ENCODE results near the gene C1orf116.
A peak's percentile ranks its signal among the peaks of the same experiment; 100 is the strongest.

C1orf116 gene

GRCh38 chr1:207022996-207023679, 9.4 kb downstream of the C1orf116 start:
- H3K27ac ChIP-seq (replicated peaks), result no peak overlapping the region
- H3K27me3 ChIP-seq (ENCODE audit: insufficient read depth, poor library complexity, severe bottlenecking), result no peaks in the 10 kb centered on the region
- TF ChIP-seq POLR2AphosphoS5 (IDR thresholded peaks at IDR 0.05; ENCODE audit: low read depth) (no peak), SPI1 (IDR thresholded peaks at IDR 0.05; ENCODE audit: borderline replicate concordance, low read depth) (no peak), GABPA (IDR thresholded peaks at IDR 0.05; ENCODE audit: low read depth) (no peak)
- TF ChIP-seq, protein P1, sequence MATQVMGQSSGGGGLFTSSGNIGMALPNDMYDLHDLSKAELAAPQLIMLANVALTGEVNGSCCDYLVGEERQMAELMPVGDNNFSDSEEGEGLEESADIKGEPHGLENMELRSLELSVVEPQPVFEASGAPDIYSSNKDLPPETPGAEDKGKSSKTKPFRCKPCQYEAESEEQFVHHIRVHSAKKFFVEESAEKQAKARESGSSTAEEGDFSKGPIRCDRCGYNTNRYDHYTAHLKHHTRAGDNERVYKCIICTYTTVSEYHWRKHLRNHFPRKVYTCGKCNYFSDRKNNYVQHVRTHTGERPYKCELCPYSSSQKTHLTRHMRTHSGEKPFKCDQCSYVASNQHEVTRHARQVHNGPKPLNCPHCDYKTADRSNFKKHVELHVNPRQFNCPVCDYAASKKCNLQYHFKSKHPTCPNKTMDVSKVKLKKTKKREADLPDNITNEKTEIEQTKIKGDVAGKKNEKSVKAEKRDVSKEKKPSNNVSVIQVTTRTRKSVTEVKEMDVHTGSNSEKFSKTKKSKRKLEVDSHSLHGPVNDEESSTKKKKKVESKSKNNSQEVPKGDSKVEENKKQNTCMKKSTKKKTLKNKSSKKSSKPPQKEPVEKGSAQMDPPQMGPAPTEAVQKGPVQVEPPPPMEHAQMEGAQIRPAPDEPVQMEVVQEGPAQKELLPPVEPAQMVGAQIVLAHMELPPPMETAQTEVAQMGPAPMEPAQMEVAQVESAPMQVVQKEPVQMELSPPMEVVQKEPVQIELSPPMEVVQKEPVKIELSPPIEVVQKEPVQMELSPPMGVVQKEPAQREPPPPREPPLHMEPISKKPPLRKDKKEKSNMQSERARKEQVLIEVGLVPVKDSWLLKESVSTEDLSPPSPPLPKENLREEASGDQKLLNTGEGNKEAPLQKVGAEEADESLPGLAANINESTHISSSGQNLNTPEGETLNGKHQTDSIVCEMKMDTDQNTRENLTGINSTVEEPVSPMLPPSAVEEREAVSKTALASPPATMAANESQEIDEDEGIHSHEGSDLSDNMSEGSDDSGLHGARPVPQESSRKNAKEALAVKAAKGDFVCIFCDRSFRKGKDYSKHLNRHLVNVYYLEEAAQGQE (IDR thresholded peaks at IDR 0.05; ENCODE audit: insufficient replicate concordance, low read depth), result no peak
- no peak for DNase-seq (ENCODE audit: low read depth in 1 of 2, low spot score in 1 of 2)
- H3K4me3 ChIP-seq (replicated peaks; ENCODE audit: insufficient read depth, low read length), result no peak overlapping the region

- no peak for DNase-seq (ENCODE audit: low read depth in 1 of 2, low spot score in 1 of 2)
- no peak for TF ChIP-seq POLR2AphosphoS5 (IDR thresholded peaks at IDR 0.05; ENCODE audit: low read depth)
- Histone ChIP-seq H3K4me3 (replicated peaks; ENCODE audit: insufficient read depth, low read length) (no peak overlapping the region), H3K27ac (replicated peaks) (no peak overlapping the region), H3K27me3 (ENCODE audit: insufficient read depth, poor library complexity, severe bottlenecking) (no peaks in the 10 kb centered on the region)
Observed at GRCh38 chr1:207021876-207022596, 10.5 kb downstream of the C1orf116 start.

GRCh38 chr1:207021139-207021861, 11.3 kb downstream of the C1orf116 start:
- TF ChIP-seq SPI1 (IDR thresholded peaks at IDR 0.05; ENCODE audit: borderline replicate concordance, low read depth), result no peak
- TF ChIP-seq POLR2AphosphoS5 (IDR thresholded peaks at IDR 0.05; ENCODE audit: low read depth), result no peak
- TF ChIP-seq, protein P1 (IDR thresholded peaks at IDR 0.05; ENCODE audit: insufficient replicate concordance, low read depth), result no peak
- TF ChIP-seq CTCF (IDR thresholded peaks at IDR 0.05; ENCODE audit: insufficient read depth, low read length), result no peak
- TF ChIP-seq GABPA (IDR thresholded peaks at IDR 0.05; ENCODE audit: low read depth), result no peak

DNA sequence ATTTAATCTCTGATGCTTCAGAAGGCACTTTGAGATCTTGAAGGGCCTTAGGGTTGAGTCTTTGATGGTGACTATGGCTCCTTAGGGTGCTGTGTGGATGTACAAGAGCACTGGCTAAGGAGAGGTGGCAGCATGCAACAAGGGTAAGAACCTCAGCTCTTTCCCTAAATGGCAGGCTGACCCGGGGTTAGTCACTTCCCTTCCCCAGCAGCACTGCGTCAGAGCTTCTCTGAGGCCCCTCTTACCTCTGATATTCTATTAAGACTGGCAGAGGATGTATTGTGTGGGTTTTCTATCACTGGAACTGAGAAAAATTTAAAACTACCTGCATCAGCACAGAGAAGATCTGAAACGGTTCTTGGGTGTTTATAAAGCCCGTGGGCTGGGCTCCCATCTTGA, 11.8 kb downstream of the C1orf116 start:
- Histone ChIP-seq H3K4me3 (replicated peaks; ENCODE audit: insufficient read depth, low read length) (no peak overlapping the region), H3K27ac (replicated peaks) (no peak overlapping the region), H3K27me3 (ENCODE audit: insufficient read depth, poor library complexity, severe bottlenecking) (no peaks in the 10 kb centered on the region)
- peak in 1 of 2 experiments; percentile 10 for DNase-seq (ENCODE audit: low read depth in 1 of 2, low spot score in 1 of 2)
- no peak; the same call in 1 of the 2 replicates for TF ChIP-seq SPI1 (IDR thresholded peaks at IDR 0.05; ENCODE audit: borderline replicate concordance, low read depth)
- no peak for TF ChIP-seq GABPA (IDR thresholded peaks at IDR 0.05; ENCODE audit: low read depth)
- no peak for TF ChIP-seq POLR2AphosphoS5 (IDR thresholded peaks at IDR 0.05; ENCODE audit: low read depth)
- TF ChIP-seq CTCF (IDR thresholded peaks at IDR 0.05; ENCODE audit: insufficient read depth, low read length), result no peak

More at GRCh38 chr1:207021139-207021861, 11.3 kb downstream of the C1orf116 start:
- H3K4me3 ChIP-seq (replicated peaks; ENCODE audit: insufficient read depth, low read length), result no peak overlapping the region
- H3K27me3 ChIP-seq (ENCODE audit: insufficient read depth, poor library complexity, severe bottlenecking), result no peaks in the 10 kb centered on the region
- H3K27ac ChIP-seq (replicated peaks), result no peak overlapping the region
- DNase-seq (ENCODE audit: low read depth in 1 of 2, low spot score in 1 of 2), result no peak
